Right lobe of liver (tissue), 6 donors: ENCODE results near the gene PROKR1. TPM values are rescaled to one million over a fixed set of nuclear protein-coding genes. Genes with fewer than 3 reads are reported as not detected.
"Not testable (repeated sequence)": the region's sequence is repeated elsewhere in the genome, so short reads cannot be mapped to it uniquely, and the experiment has no call there.

Experiments
- ATAC-seq, 4 donors: fragments of 200-7000 bp; cut with Tn5 transposase; one replicate each; pipeline ENCODE4 v1.9.1; 2020; ENCODE audit warnings: mild to moderate bottlenecking in 4 of 4, moderate library complexity in 4 of 4
- DNase-seq, 3 donors: peaks; one replicate each; pipeline ENCODE4 v3.0.0-alpha.2; 2020
- H3K27ac ChIP-seq, 3 donors: fragments of 200-600 bp; one replicate each; pipeline ENCODE4 v1.8.0; 2022
- H3K27me3 ChIP-seq, 2 donors: fragments of 200-600 bp; one replicate each; pipeline ENCODE4 v1.8.0; 2022
- H3K36me3 ChIP-seq, 4 donors: fragments of 200-600 bp; sonication (generic) in 1 of 4; one replicate each; pipeline versions ENCODE4 v1.5.1 to v1.8.0; 2017 to 2022; ENCODE audit warnings: control low read depth in 1 of 4
- H3K4me1 ChIP-seq, 4 donors: fragments of 200-600 bp; sonication (generic) in 1 of 4; one replicate each; pipeline versions ENCODE4 v1.5.1 to v1.8.0; 2017 to 2022; ENCODE audit warnings: control low read depth in 1 of 4
- H3K4me3 ChIP-seq, 3 donors: fragments of 200-600 bp; one replicate each; pipeline ENCODE4 v1.8.0; 2022
- H3K9me3 ChIP-seq, 4 donors: fragments of 200-600 bp; sonication (generic) in 1 of 4; one replicate each; pipeline versions ENCODE4 v1.5.1 to v1.8.0; 2017 to 2022; ENCODE audit warnings: control low read depth in 1 of 4
- POLR2A ChIP-seq: fragments of 450-650 bp; IDR thresholded peaks from one replicate; pipeline ENCODE4 v1.6.1; 2017; ENCODE audit warnings: antibody characterized with exemption, mild to moderate bottlenecking
- whole genome bisulfite sequencing: methylation state at CpG from one replicate; pipeline ENCODE4 v1.1.6; 2018; ENCODE audit warnings: low coverage, low lambda C conversion rate; ENCODE audit not compliant: insufficient coverage; ENCODE audit errors: missing lambda C conversion rate; 5-methylcytosine and 5-hydroxymethylcytosine counted together
- intact Hi-C, 2 donors: fragments of 100-400 bp; cut with DNase I; formaldehyde crosslinking; loops; one replicate each; pipeline versions ENCODE4 v1.11.2 to v1.14.1; 2022
- long read RNA-seq: library from polyadenylated mRNA; unstranded; transcript quantifications from one replicate; pipeline ENCODE4 v2.0.0, GENCODE V29; 2019
- total RNA-seq, 6 experiments: library from RNA; depleted of rRNA in 2 of 6; stranded (reverse); fragments of >200 nt in 2 of 6; fragmentation: NEBNext Ultra II Directional in 3 of 6; extraction: Animal tissue kit (Norgen Biotek cat#: 25700) in 3 of 6; gene quantifications; one replicate each; pipeline versions ENCODE4 v1.1.0 to v1.2.4, GENCODE V29; 2016 to 2023
- TF ChIP-seq, protein P1 (sequence below), 4 donors: fragments of 200-600 bp in 3 of 4; fragments of 450-650 bp in 1 of 4; IDR thresholded peaks; one replicate each; pipeline versions ENCODE4 v1.5.1 to v1.8.0; 2016 to 2022; ENCODE audit warnings: antibody characterized with exemption in 4 of 4, mild to moderate bottlenecking in 2 of 4
- donor health status: DM: no; HTN: yes; CAD: no.
- donor health status: DM: no; HTN: no; CAD: no.
- donor health status: DM: no; HTN: no; CAD: no.
- donor health status: DM: no; HTN: yes; CAD: no.
- donor health status: DM: no; HTN: yes; CAD: no.

PROKR1 gene
- not detected for total RNA-seq
- long read RNA-seq = 0 reads

DNA sequence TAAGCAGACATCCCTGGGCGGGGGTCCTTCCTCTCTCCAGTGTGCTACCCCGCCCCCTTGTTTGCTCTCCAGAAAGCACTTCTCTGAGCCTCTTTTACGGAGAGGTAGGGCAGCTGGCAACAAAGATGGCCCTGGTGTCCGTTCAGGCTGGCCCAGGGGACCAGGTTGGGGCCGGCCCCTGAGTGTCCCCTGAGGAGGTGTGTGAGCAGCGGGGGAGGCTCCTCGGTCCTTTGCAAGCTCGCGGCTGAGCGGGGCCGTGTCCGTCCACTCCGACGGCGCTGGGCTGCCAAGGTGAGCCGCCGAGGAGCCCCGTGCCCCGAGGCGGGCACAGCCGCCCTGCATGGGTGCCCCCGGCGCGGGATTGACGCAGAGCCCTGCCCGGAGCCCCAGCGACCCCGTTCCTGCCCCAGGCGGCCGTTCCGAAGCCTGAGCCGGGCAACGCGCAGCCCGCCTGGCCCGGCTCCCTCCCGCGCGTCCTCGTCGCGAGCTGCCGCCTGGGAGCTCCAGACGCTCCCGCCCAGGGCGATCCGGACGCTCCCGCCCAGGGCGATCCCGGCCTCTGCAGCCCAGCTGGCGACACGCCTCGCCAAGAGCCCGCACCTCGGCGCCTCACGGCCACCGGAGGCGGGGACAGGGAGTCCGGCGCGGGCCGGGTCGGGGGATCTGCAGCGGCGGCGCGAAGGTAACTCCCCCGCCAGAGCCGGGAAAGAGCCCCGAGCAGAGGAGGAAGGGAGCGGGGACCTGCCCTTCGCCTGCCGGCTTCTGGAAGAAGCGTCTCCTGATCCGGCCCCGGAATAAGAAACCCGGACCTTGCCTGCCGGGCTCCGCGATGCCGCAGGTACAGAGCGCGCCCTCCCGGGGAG is at the start of gene PROKR1:
PROKR1 (plus strand) TSS at position 569 of the 863 bp plus-strand sequence. CDS start 2,243 bp downstream, outside the sequence.
- 0% methylated on average over 13 of the region's 86 CpGs for WGBS
- no peaks in the 10 kb centered on the region for H3K27me3 ChIP-seq
- H3K36me3 ChIP-seq = no peaks in the 10 kb centered on the region
- H3K9me3 ChIP-seq = no peaks in the 10 kb centered on the region
- peak within 1 kb of the TSS; percentile 54 to 58 (median 56) for H3K4me3 ChIP-seq
- intact Hi-C loops = loop anchor here in 1 of 2 donors (10.0 kb wide), 1 partner anchor 158 kb away; no protein-coding TSS in a partner anchor
- peak; percentile 91 to 96 (median 96) for ATAC-seq
- TF ChIP-seq, protein P1, sequence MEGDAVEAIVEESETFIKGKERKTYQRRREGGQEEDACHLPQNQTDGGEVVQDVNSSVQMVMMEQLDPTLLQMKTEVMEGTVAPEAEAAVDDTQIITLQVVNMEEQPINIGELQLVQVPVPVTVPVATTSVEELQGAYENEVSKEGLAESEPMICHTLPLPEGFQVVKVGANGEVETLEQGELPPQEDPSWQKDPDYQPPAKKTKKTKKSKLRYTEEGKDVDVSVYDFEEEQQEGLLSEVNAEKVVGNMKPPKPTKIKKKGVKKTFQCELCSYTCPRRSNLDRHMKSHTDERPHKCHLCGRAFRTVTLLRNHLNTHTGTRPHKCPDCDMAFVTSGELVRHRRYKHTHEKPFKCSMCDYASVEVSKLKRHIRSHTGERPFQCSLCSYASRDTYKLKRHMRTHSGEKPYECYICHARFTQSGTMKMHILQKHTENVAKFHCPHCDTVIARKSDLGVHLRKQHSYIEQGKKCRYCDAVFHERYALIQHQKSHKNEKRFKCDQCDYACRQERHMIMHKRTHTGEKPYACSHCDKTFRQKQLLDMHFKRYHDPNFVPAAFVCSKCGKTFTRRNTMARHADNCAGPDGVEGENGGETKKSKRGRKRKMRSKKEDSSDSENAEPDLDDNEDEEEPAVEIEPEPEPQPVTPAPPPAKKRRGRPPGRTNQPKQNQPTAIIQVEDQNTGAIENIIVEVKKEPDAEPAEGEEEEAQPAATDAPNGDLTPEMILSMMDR (IDR thresholded peaks at IDR 0.05) = no peak
- TF ChIP-seq POLR2A = no peak
- no peaks in the 10 kb centered on the region for H3K4me1 ChIP-seq
- no peak within 1 kb of the TSS for H3K27ac ChIP-seq
- DNase-seq = peak; percentile 71 to 77 (median 76)

DNA sequence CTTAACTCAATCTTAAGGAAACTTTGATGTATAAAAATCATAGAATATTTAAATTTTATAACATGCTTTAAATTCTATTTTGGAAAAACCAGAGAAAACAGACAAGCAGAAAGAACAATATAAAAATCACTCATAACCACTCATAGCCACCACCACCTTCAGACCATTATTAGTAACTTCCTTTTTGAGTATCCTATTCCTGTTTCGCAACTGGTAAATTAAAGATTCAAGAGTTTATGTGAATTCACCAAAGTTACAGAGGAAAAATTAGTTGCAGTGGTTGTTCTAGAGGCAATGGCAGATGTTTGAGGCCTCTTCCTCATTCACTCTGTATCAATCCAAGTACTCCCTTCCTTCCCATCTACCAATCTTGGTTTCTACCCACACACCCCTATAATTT is 49.3 kb upstream of the PROKR1 start:
- no peak for TF ChIP-seq POLR2A
- TF ChIP-seq, protein P1 (IDR thresholded peaks at IDR 0.05) = no peak
- H3K9me3 ChIP-seq = no peaks in the 10 kb centered on the region
- ATAC-seq (no peak), DNase-seq (no peak)
- peaks cover 0 to 18% (median 0%) of the 10 kb centered on the region in 4 donors for H3K4me1 ChIP-seq
- no peaks in the 10 kb centered on the region for H3K27me3 ChIP-seq
- peak overlapping the region; percentile 56 to 86 (median 85) for H3K27ac ChIP-seq
- intact Hi-C loops = no loop called here
- H3K4me3 ChIP-seq = no peak overlapping the region
- no peaks in the 10 kb centered on the region for H3K36me3 ChIP-seq
- 90% methylated on average over 1 of the region's 1 CpG for WGBS

DNA sequence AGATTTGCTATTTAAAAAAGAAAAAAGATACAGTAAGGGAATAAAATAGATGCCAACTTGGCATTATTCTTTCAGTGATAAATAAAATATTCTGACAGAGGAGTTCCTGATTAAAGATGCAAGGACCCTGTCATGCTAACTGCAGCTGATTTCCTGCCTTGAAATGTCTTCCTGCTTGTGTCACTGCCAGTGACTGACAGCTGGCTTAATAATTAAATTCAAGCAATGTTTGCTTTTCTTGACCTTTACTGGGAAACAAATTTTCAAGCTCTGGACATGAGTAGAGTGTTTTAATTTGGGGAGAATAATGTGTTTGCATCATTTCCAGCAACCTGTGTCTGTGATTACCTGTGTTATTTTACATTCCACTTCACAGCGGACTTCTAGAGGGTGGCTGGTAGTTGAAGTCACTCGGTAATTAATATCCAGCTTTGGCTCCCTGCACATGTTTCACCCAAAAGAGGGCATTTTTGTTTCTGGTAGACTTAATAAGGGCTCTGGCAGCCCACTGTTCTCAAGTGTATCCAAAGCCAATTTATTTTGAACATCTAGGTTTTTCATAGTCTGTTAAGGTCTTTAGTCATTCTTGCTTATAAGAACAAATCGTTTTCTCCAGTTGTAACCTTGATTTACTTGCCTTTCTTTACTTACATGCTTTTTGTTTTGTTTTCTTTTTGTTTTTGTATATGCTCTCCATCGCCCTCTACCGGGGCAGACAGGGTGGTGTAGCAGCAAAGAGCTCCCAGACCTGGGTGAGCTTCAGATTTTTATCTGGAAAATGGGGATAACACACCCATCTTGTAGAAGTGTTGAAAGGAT is 48.5 kb upstream of the PROKR1 start:
- peak; percentile 19 for TF ChIP-seq POLR2A
- TF ChIP-seq, protein P1 (IDR thresholded peaks at IDR 0.05) = peak; percentile 83 to 93 (median 88)
- Histone ChIP-seq H3K4me1 (peaks cover 0 to 18% (median 0%) of the 10 kb centered on the region in 4 donors), H3K27me3 (no peaks in the 10 kb centered on the region), H3K36me3 (no peaks in the 10 kb centered on the region), H3K27ac (peak overlapping the region; percentile 56 to 86 (median 85)), H3K9me3 (no peaks in the 10 kb centered on the region), H3K4me3 (peak overlapping the region; percentile 3 to 46 (median 44))
- DNase-seq (peak; percentile 34 to 68 (median 60)), ATAC-seq (peak; percentile 91 to 94 (median 92))
- intact Hi-C loops = no loop called here
- 3% methylated on average over 4 of the region's 5 CpGs for WGBS

DNA sequence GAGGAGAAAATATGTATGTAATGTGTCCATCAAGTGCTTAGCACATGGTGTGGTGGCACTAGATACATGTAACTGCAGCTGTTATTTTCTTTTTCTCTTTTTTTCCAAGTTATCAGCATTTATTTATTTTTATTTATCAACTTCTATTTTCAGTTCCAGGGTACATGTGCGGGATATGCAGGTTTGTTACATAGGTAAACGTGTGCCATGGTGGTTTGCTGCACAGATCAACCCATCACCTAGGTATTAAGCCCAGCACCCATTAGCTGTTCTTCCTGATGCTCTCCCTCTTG is 47.9 kb upstream of the PROKR1 start:
- H3K36me3 ChIP-seq, DNase-seq, H3K9me3 ChIP-seq, H3K27me3 ChIP-seq, intact Hi-C loops, ATAC-seq: not testable (repeated sequence)
- peak overlapping the region; percentile 56 to 86 (median 85) for H3K27ac ChIP-seq
- 40% methylated on average over 2 of the region's 2 CpGs for WGBS
- peak overlapping the region in 1 of 3 donors; percentile 46 for H3K4me3 ChIP-seq
- peaks cover 0 to 13% (median 0%) of the 10 kb centered on the region in 4 donors for H3K4me1 ChIP-seq

DNA sequence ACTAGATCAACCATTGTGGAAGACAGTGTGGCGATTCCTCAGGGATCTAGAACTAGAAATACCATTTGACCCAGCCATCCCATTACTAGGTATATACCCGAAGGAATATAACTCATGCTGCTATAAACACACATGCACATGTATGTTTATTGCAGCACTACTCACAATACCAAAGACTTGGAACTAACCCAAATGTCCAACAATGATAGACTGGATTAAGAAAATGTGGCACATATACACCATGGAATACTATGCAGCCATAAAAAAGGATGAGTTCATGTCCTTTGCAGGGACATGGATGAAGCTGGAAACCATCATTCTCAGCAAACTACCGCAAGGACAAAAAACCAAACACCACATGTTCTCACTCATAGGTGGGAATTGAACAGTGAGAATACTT is 42.9 kb upstream of the PROKR1 start:
- H3K36me3 ChIP-seq, ATAC-seq, intact Hi-C loops, DNase-seq, H3K4me1 ChIP-seq, H3K27me3 ChIP-seq, H3K27ac ChIP-seq, H3K4me3 ChIP-seq, H3K9me3 ChIP-seq: not testable (repeated sequence)
- WGBS = 75% methylated on average over 2 of the region's 3 CpGs
